GM21717 (cell line): ENCODE data around the gene PSMD13.
"Not testable (repeated sequence)": the region's sequence is repeated elsewhere in the genome, so short reads cannot be mapped to it uniquely, and the experiment has no call there.

Experiments used
- ATAC-seq: cut with Tn5 transposase; IDR thresholded peaks from one replicate; pipeline ENCODE4 v1.9.1; 2021; ENCODE audit warnings: mild to moderate bottlenecking, moderate library complexity; ENCODE audit not compliant: unreplicated experiment

The PSMD13 gene

DNA sequence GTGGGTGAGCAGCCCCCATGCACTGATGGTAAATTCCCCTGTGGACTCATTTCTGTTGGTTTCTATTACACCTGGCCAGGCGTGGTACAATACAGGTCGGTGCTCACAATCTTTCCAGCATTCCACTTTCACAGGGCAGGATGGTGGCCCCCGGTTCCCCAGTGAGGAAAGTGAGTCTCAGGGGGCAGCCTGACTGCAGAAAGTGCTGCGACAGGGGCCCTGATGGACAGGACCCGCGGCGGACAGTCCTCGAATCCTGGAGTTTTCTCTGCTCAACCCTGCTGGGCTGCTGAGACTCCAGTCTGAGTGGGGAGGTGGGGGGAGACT, 49.1 kb downstream of the PSMD13 start:
- no peak for ATAC-seq

DNA sequence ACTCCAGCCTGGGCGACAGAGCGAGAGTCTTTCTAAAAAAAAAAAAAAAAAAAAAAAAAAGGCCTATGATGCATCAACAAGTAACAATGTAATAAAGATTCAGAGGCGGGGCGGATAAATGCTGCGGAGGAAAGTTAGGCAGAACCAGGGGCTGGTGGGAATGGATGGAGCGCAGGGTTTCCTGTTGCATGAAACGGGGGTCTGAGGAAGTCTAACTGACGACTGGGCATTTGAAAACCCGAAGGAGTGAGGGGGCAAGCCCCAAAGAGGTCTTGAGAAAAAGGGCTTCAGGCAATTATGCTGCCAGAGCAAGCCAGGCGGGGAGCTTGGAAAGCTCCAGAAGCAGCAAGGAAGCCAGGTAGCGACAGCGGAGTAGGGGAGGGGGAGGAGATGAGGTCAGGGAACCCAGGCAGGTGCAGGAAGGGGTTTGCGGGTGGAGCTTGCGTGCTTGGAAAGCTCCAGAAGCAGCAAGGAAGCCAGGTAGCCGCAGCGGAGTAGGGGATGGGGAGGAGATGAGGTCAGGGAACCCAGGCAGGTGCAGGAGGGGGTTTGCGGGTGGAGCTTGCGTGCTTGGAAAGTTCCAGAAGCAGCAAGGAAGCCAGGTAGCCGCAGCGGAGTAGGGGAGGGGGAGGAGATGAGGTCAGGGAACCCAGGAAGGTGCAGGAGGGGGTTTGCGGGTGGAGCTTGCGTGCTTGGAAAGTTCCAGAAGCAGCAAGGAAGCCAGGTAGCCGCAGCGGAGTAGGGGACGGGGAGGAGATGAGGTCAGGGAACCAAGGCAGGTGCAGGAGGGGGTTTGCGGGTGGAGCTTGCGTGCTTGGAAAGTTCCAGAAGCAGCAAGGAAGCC, 50.4 kb downstream of the PSMD13 start:
- ATAC-seq = not testable (repeated sequence)

DNA sequence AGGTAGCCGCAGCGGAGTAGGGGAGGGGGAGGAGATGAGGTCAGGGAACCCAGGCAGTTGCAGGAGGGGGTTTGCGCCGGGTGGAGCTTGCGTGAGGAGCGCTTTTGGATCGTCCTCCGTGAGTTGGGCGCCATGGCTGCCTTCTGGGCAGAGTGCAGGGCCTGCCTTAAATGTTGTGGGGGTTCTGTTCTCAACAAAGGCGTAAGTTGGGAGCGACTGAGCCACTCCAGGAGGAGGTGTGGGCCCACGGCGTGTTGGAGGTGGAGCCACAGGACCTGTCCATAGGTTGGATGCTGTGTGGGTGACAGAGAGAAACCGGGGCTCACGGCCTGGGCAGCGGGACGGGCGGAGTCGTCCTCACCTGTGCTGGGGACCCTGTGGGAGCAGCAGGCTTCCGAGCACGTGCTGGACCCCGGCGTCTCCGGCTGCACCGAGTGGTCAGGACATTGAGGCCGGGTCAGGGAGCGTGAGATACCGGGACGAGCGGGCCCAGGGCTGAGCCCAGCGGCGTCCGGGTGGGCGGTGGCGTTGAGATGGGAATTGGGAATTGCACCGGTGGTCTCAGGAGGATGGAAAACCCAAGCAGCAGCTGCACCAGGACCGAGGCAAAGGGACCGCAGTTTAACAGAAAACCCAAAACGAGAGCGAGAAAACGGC, 51.2 kb downstream of the PSMD13 start:
- no peak for ATAC-seq

DNA sequence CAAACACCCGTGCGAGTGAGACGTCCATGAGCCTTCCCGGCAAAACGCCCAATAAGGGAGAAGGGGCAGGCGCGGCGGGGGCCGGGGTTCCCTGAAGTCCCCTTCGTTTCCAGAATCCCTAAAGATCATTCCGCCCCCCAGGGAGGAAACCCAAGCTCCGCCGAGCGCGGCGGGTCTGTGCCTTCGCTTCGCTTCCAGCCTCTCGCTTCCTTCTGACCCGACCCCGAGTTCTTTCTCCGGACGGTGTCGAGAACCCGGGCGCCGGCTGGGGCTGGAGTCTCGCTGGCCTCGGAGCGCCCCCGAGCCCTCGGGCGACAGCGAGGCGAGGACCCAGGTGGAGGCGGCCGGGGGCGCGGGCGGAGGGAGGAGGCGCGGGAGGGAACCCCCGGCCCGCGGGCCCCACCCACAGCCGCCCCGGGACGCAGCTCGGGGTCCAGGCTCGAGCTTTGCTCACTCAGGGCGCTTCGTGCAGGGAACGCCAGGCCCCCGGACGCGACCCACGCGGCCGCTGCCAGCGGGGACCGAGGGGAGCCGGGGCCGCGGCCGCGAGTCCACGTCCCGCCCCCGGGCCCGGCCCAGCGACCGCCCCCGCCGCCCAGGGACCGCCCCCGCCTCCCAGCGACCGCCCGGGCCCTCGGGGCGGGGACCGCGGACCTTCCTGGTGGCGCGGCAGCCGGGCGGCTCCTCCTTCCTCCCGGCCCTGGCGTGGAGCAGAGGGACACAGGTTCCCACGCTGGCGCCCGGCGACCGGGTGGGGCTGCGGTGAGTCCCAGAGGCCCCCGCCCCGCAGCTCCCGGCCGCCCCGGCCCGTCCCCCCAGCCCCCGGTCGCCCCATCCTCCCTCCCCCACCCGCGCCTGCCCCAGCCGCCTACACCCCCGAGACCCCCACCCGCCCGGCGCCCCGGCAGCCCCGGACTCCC, 52.0 kb downstream of the PSMD13 start, which contains the start of gene PGGHG:
Gene PGGHG, plus strand, starts transcription at position 649 of the 920 bp plus-strand sequence. CDS start 691 bp downstream, outside the sequence.
- ATAC-seq = no peak

DNA sequence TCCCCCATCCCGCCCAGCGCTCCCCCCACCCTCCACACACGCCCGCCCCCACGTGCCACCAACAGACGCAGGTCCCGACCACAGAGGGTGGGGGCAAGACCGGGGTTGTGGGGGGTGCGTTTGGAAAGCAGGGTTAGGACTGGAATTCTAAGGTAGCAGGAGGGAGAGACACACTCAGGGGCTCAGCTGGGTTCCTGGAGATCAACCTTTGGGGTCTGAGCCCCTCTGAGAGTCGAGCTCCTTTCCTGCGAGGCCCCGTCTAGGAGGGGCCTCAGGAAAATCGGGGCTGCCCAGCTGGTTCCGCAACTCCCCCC, 52.6 kb downstream of the PSMD13 start:
- ATAC-seq = no peak

DNA sequence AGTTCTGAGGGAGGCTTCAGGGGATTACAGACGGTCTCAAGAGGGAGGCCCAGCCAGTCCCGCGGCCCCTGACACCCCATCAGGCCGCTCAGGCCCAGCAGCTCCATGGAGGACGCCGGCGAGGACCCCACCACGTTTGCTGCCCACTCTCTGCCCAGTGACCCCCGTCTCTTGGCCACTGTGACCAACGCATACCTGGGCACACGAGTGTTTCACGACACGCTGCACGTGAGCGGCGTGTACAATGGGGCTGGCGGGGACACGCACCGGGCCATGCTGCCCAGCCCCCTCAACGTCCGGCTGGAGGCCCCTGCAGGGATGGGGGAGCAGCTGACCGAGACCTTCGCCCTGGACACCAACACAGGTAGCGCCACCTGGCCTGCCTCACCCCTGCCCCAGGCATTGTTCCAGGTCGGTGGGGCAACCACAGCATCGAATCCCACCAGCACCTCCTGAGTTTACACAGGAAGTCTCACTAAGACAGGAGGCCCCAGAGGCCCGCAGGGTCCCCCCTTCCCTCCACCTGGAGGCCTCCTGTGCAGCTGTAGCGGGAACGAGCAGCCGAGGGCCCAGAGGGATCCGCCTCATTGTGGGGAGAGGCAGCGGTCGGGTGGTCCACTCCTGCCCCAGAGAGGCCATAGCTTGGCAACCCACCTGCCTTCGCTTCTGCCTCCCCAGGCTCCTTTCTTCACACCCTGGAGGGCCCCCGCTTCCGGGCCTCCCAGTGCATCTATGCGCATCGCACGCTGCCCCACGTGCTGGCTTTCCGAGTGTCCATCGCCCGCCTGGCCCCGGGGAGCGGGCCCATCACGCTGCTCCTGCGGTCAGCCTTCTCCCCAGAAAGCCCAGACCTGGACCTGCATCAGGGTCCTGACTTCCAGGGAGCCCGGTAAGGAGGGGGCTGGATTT, 53.2 kb downstream of the PSMD13 start:
- ATAC-seq = no peak

DNA sequence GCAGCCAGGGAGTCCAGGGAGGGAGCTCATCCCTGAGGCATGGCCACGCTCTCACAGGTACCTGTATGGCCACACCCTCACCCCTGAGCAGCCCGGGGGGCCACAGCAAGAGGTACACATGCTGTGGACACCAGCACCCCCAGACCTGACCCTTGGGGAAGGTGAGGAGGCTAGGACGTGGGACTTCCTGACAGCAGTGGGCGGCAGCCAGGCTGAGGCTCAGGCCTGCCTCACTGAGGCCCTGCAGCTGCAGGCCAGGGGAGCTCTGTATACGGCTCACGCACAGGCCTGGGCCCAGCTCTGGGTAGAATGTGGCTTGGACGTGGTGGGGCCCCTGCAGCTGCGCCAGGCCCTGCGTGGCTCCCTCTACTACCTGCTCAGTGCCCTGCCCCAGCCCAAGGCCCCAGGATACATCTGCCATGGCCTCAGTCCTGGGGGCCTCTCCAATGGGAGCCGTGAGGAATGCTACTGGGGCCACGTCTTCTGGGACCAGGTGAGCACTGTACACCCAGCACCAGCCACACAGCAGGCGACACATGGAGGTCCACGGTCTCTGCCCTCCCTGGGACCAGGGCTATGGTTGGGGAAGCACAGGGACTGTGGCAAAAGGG, 54.0 kb downstream of the PSMD13 start:
- ATAC-seq = no peak

DNA sequence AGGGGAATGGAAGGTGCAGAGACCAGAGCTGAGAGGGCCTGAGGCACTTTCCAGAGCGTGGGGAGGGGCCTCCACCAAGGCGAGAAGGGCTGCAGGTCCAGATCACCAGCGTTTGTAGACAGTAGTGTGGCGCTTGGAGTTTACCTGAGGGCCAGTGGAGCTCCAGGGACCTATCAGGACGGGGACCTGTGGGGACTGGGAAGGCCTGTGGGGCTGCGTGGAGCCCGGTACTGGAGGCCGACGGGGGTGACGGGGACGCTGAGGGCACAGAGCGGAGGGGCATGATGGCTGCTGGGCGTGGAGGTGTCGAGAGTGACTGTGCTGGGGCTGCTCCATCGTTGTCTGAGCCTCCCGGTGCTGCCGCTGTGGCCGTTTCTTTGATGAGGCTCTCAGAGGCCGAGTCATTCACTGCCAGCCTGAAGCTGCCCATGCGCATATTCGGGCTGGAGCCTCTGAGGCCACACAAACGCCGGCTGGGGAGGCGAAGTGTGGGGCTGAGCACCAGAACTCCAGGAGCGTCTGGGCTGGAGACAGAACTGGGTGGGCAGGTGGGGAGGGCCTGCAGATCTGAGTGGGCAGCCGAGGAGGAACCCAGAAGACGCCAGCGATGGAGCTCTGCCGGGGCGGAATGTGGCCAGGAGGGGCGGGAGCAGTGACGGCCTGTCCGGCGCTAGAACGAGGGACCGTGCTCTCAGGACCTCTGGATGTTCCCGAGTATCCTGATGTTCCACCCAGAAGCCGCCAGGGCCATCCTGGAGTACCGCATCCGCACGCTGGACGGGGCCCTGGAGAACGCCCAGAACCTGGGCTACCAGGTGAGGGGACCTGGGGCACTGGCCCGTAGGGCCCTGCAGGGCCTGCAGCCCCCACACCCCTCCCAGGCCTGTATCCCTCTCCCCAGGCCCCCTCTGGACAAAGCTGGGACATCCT, 54.8 kb downstream of the PSMD13 start:
- no peak for ATAC-seq

DNA sequence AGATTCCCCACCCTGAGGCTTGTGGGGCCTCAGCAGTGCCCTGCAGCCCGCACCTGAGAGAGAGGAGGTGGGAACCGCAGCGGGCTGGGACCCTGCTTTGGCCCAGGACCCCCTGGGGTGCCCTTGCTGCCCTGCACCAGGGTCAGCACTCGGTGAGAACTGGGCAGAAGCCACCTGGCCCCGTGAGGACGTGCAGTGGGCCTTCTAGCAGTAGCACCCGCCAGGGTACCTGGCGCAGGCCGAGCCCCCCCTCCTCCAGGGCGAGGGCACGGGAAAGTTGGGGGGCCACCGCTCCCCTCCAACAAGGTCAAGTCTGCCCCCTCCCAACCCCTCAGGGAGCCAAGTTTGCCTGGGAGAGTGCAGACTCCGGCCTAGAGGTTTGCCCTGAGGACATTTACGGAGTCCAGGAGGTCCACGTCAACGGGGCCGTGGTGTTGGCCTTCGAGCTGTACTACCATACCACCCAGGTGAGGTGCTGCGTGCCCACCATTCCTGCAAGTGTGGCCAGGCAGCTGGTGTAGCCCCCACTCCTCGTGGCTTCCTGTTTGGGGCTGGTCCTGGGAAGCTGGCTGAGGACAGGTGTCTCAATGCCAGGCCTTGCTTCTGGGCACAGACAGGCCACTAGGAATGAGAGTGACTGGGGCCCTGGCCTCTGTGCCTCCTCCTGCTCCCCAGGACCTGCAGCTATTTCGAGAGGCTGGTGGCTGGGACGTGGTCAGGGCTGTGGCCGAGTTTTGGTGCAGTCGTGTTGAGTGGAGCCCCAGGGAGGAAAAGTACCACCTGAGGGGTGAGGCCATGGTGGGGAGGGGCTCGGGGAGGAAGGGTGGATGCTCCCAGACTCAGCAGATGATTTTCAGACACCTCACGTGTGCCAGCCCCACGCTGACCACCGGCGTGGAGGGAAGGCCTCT, 55.7 kb downstream of the PSMD13 start:
- no peak for ATAC-seq

DNA sequence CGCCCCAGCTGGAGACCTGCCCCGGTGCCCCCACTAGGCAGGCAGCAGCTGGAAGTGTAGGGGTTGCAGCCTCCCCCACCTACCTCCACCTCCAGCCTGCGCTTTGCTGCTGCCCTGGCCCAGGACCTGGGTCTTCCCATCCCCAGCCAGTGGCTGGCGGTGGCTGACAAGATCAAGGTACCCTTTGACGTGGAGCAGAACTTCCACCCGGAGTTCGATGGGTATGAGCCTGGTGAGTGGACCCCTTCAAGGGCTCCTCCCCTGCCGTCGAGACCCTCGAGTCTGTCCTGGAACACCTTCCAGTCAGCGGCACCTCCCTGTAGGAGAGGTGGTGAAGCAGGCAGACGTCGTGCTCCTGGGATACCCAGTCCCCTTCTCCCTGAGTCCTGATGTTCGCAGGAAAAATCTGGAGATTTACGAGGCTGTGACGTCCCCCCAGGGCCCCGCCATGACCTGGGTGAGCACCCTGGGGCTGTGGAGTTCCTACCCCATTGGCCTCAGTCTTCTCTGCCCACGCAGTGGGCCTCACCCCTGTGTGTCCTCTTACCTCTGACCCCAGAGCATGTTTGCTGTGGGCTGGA, 56.6 kb downstream of the PSMD13 start:
- no peak for ATAC-seq

DNA sequence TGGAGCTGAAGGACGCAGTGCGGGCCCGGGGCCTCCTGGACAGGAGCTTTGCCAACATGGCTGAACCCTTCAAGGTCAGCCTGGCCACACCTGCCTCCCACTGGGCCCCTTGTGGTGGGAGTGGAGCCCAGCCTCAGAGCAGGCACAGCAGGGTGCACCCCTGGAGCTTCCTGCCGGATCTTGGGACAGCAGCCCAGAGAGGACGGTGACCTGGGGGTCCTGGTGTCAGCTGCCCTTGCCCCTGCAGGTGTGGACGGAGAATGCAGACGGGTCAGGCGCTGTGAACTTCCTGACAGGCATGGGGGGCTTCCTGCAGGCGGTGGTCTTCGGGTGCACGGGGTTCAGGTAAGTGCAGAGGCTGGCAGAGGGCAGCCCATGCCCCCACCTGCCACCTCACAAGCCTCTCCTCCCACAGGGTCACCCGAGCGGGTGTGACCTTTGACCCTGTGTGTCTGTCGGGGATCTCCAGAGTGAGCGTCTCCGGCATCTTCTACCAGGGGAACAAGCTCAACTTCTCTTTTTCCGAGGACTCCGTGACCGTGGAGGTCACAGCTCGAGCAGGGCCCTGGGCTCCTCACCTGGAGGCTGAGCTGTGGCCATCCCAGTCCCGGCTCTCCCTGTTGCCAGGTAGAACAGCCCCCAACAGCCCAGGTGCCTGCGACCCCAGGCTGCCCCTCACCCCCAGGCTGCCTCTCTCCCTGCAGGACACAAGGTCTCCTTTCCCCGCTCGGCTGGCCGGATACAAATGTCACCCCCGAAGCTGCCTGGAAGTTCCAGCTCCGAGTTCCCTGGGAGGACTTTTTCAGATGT, 57.3 kb downstream of the PSMD13 start:
- ATAC-seq = no peak

DNA sequence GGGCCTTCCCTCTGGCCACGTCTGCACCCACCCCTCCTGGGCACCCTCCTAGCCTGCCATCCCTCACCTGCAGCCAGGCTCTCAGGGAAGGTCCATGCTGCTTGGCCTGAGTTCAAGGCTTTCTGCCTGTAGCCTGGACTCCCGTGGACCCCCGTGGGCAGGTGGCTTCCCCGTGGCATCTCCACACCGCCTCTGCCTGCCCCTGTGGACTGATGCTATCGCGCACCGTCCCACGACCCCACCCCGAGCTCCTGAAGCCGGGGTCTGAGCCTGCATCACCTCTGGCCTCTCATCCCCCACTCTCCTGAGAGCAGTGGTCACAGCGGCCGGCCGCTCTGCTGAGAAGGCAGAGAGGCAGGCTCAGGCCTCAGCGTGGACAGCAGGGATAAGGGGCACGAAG, 58.0 kb downstream of the PSMD13 start:
- no peak for ATAC-seq

DNA sequence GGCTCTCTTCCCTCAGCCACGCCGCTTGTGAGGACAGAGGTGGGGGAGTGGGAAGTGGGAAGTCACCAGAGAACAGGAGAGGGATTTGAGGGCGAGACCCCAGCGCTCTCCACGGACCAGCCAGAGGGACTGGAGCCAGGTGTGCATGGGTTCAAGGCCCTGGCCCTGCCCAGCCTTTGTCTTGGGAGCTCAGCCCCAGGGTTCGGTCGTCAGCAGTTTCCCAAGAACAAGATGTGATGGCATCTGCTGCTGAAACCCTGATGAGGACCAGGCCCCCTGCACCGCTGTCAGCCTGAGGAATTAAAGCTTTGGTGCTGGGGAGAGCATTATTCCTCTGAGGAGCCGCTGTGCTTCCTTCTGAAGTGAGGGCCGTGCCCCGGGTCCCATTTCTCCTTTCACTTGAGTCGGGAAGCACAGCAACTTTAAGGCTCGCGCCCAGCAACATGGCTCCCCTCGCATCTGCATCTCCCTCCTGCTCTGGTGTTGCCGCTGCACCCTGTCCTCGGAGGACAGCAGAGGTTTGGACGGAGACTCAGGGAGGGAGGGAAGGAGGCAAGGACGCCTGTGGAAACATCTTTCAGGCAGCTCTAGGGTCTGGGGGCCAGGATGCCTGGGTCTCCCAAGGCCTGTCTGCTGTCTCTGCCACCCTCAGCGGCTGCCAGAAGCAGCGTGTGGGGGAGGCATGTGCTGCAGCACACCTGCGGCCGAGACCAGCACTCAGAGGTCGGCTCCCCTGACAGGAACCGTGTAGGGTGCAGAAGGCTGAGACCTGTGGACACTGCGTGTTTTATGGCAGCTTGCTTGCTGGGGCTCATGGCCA, 58.8 kb downstream of the PSMD13 start:
- no peak for ATAC-seq

DNA sequence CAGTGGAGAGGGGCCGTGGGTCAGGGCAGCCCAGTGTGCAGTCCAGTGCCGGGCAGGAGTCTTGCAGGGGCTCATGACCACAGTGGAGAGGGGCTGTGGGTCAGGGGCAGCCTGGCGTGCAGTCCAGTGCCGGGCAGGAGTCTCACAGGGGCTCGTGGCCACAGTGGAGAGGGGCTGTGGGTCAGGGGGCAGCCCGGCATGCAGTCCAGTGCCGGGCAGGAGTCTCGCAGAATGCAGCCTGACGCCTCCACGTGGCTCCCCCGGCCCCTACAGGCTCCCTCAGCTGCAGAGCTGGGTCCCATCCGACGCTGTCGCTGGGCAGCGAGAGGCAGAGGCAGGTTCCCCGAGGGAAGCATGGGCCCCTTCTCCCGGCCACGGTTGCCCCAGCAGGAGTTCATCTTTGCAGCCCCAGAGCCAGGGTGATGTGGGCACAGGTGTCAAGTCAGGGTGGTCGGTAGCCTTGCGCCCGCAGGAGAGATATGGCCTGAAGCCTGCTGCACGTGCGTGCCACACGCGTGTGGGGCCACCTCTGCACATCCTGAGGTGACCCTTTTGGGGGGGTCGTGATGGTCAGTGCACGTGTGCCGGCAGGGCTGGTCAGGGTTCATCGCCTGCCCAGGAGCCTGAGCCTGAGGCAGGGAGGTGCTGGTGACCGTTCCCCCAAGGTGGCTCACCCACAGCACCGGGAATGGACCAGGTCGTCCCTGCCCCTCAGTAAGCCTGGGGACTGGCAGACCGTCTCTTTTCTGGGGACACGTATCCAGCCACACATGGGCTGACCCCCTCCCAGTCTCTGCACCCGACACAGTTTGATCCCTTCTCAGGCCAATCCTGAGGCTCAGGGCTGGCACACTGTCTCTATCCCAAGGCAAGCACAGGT, 59.6 kb downstream of the PSMD13 start:
- ATAC-seq = no peak

DNA sequence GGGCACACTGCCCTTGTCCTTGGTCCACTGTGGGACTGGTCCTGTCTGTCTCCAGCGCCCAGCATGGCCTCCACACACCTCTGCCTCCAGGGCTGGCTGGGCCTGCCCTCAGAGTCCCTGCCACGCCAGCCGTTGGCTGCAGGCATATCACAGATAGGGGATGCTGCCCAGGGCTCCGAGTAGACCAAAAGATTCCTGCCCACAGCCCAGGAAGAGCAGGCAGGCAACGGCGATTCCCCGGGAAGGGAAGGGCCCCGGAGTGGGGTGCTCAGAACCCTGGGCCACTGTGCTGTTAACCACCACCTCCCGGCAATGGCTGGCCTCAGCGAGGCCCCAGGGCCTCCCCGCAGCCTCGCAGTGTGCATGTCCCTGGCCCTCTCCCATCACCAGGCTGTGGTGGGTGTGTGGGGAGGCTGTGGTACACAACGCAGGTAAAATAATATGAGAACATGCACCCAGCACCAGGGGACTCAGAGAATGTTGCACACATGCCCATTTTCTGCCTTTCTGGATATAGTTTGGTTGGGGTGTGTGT, 60.3 kb downstream of the PSMD13 start:
- ATAC-seq = no peak
